Sigmoid colon (tissue), 7 donors: ENCODE data around the gene ANO4. TPM values are rescaled to one million over a fixed set of nuclear protein-coding genes. Genes with fewer than 3 reads are reported as not detected.

Source experiments
- DNase-seq: peaks from one replicate; pipeline ENCODE4 v3.0.0-alpha.2; 2019
- H3K27ac ChIP-seq, 4 donors: fragments of 200-600 bp; sonication (generic); one replicate each; pipeline ENCODE4 v1.5.1; 2016 to 2019; ENCODE audit warnings: mild to moderate bottlenecking in 1 of 4
- H3K27me3 ChIP-seq, 3 donors: fragments of 200-600 bp; sonication (generic); one replicate each; pipeline ENCODE4 v1.5.1; 2019; ENCODE audit warnings: mild to moderate bottlenecking in 1 of 3
- H3K36me3 ChIP-seq, 4 donors: fragments of 200-600 bp; sonication (generic); one replicate each; pipeline ENCODE4 v1.5.1; 2016 to 2019
- H3K4me1 ChIP-seq, 4 donors: fragments of 200-600 bp; sonication (generic); one replicate each; pipeline ENCODE4 v1.5.1; 2017 to 2019
- H3K4me3 ChIP-seq, 4 donors: fragments of 200-600 bp; sonication (generic); one replicate each; pipeline ENCODE4 v1.5.1; 2017 to 2019; ENCODE audit warnings: mild to moderate bottlenecking in 2 of 4, moderate library complexity in 1 of 4
- H3K9me3 ChIP-seq, 4 donors: fragments of 200-600 bp in 3 of 4; sonication (generic) in 3 of 4; one replicate each; pipeline versions ENCODE4 v1.5.1 to v1.6.1; 2013 to 2019
- EP300 ChIP-seq, 4 donors: sonication (generic); formaldehyde crosslinking; IDR thresholded peaks; one replicate each; pipeline ENCODE4 v1.6.1; 2017; ENCODE audit warnings: antibody characterized with exemption in 4 of 4
- POLR2A ChIP-seq, 2 donors: fragments of 450-650 bp; IDR thresholded peaks; one replicate each; pipeline ENCODE4 v1.6.1; 2016; ENCODE audit warnings: antibody characterized with exemption in 2 of 2, mild to moderate bottlenecking in 2 of 2, moderate library complexity in 2 of 2
- POLR2AphosphoS5 ChIP-seq, 4 donors: sonication (generic); formaldehyde crosslinking; IDR thresholded peaks; one replicate each; pipeline ENCODE4 v1.6.1; 2017; ENCODE audit warnings: antibody characterized with exemption in 4 of 4
- WGBS, 2 donors: extraction: QIAGEN DNeasy Blood & Tissue Kit; methylation state at CpG; one replicate each; pipeline ENCODE4 v1.1.7; 2013; 5-methylcytosine and 5-hydroxymethylcytosine counted together
- intact Hi-C: fragments of 100-400 bp; cut with DNase I; formaldehyde crosslinking; loops from one replicate; pipeline ENCODE4 v1.15.1; 2023
- polyA plus RNA-seq, 3 donors: library from polyadenylated mRNA; stranded (reverse); fragments of 200-250 nt; gene quantifications; one replicate each; pipeline ENCODE4 v1.2.3, GENCODE V29; 2013
- total RNA-seq, 4 donors: library from RNA; depleted of rRNA; stranded (reverse); fragments of >200 nt; gene quantifications; one replicate each; pipeline ENCODE4 v1.1.0, GENCODE V29; 2016
- TF ChIP-seq, protein P1 (sequence below), 4 experiments: fragments of 450-650 bp in 3 of 4; fragments of 200-600 bp in 1 of 4; IDR thresholded peaks; one replicate each; pipeline ENCODE4 v1.5.1; 2016 to 2019; ENCODE audit warnings: antibody characterized with exemption in 4 of 4, mild to moderate bottlenecking in 3 of 4, moderate library complexity in 2 of 4
- donor health status: healthy with polysubstance abuse.
- donor health status: Bipolar disorder and iron deficiency.
- donor health status: healthy.

ANO4 gene
- total and polyA plus RNA-seq, 7 donors, result 0.09 to 3.3 (median 0.41) TPM; not detected in 2

DNA sequence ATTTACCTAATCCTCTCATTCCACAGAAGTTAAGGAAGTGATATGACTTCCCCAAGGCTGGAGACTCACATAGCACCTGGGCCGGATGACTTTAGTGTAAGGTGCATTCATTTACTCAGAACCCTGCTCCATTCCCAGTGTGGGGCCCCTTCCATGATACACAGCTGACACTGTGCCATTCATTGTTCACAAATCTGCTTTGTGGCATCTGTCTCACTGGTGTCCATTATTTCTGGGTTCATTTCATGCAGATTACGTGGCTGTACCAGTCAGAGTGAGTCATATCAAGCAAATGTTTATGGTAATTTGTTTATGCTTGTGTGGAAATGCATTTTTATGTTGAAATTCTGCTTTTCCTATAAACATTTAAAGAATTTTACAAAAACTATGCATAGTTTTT, 5.2 kb downstream of the ANO4 start:
- Histone ChIP-seq H3K27ac (no peak overlapping the region), H3K9me3 (no peaks in the 10 kb centered on the region), H3K4me3 (no peak overlapping the region), H3K4me1 (peaks cover 0 to 15% (median 6%) of the 10 kb centered on the region in 4 donors), H3K36me3 (no peaks in the 10 kb centered on the region), H3K27me3 (no peaks in the 10 kb centered on the region)
- intact Hi-C loops, result no loop called here
- no peak for DNase-seq
- TF ChIP-seq POLR2AphosphoS5 (IDR thresholded peaks at IDR 0.05), result no peak
- no peak for TF ChIP-seq POLR2A (IDR thresholded peaks at IDR 0.05)
- TF ChIP-seq, protein P1, sequence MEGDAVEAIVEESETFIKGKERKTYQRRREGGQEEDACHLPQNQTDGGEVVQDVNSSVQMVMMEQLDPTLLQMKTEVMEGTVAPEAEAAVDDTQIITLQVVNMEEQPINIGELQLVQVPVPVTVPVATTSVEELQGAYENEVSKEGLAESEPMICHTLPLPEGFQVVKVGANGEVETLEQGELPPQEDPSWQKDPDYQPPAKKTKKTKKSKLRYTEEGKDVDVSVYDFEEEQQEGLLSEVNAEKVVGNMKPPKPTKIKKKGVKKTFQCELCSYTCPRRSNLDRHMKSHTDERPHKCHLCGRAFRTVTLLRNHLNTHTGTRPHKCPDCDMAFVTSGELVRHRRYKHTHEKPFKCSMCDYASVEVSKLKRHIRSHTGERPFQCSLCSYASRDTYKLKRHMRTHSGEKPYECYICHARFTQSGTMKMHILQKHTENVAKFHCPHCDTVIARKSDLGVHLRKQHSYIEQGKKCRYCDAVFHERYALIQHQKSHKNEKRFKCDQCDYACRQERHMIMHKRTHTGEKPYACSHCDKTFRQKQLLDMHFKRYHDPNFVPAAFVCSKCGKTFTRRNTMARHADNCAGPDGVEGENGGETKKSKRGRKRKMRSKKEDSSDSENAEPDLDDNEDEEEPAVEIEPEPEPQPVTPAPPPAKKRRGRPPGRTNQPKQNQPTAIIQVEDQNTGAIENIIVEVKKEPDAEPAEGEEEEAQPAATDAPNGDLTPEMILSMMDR (IDR thresholded peaks at IDR 0.05), result no peak
- TF ChIP-seq EP300 (IDR thresholded peaks at IDR 0.05), result no peak
- 76 to 81% methylated on average over 2 of the region's 2 CpGs for WGBS, 2 donors

DNA sequence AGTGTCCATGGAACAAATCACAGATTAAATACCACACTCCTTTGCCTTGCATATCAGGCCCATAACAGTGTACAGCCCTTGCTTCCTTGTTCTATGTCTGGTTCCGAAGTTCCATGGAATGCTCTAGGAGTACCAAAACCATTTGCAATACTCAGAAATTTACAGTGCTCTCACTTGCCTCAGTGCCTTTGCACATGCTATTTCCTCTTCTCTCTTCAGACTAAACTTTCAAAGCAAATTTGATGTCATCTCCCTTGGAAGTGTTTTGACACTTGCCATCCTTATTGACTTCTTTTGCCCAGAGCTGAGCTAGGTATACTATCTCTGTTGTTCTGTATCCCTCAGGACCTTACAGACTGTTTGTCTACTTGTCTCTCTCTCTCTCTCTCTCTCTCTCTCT, 6.1 kb downstream of the ANO4 start:
- Histone ChIP-seq H3K36me3 (no peaks in the 10 kb centered on the region), H3K4me1 (peaks cover 0 to 6% (median 1%) of the 10 kb centered on the region in 4 donors), H3K27ac (no peak overlapping the region), H3K27me3 (no peaks in the 10 kb centered on the region), H3K9me3 (no peaks in the 10 kb centered on the region), H3K4me3 (no peak overlapping the region)
- intact Hi-C loops, result no loop called here
- 90 to 92% methylated on average over 1 of the region's 1 CpG for WGBS, 2 donors
- TF ChIP-seq POLR2AphosphoS5 (IDR thresholded peaks at IDR 0.05) (no peak), EP300 (IDR thresholded peaks at IDR 0.05) (no peak), POLR2A (IDR thresholded peaks at IDR 0.05) (no peak)
- TF ChIP-seq, protein P1 (IDR thresholded peaks at IDR 0.05), result no peak
- no peak for DNase-seq

DNA sequence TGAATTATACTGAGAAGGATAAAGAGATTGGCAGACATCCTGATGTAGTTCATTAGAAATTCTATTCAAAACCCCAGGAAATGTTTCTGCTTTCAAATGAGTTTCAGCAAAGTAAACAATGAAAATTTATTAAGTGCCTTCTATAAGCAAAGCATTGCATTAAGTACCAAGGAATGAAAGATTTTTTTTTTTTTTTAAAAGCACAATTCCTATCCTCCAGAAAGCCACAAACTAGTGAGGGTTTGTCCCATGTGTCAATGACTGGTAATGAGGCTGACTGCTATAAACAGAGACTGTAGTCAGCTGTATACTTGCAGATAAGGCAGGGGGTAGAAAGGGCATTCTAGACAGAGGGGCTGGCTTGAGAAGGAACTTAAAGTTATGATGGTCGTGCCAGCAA, 6.7 kb downstream of the ANO4 start:
- no peaks in the 10 kb centered on the region for H3K27me3 ChIP-seq
- intact Hi-C loops, result no loop called here
- H3K4me3 ChIP-seq, result no peak overlapping the region
- H3K4me1 ChIP-seq, result peaks cover 0 to 4% (median 0%) of the 10 kb centered on the region in 4 donors
- no peaks in the 10 kb centered on the region for H3K36me3 ChIP-seq
- DNase-seq, result no peak
- H3K9me3 ChIP-seq, result no peaks in the 10 kb centered on the region
- 6% methylated on average over 1 of the region's 1 CpG for WGBS, 2 donors
- TF ChIP-seq POLR2A (IDR thresholded peaks at IDR 0.05) (no peak), EP300 (IDR thresholded peaks at IDR 0.05) (no peak), POLR2AphosphoS5 (IDR thresholded peaks at IDR 0.05) (no peak)
- TF ChIP-seq, protein P1 (IDR thresholded peaks at IDR 0.05), result no peak
- no peak overlapping the region for H3K27ac ChIP-seq

DNA sequence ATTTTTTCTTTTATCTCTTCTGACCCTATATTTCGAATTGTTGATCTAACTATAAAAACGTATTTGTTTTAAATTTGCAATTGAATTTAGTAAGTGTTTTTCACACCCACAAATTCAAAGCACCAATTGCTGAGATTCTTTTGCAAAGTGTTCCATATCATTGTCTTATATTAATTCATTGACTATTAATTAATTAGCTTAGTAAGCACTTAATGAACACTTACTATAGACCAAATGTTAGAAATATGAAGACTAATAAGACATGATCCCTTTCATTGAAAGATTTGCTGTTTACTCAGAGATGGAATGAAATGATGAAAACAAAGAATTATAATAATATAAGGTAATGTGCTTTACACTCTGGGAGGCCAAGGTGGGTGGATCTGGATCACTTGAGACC, 14.2 kb downstream of the ANO4 start:
- no peaks in the 10 kb centered on the region for H3K36me3 ChIP-seq
- intact Hi-C loops, result no loop called here
- H3K4me3 ChIP-seq, result no peak overlapping the region
- H3K9me3 ChIP-seq, result no peaks in the 10 kb centered on the region
- H3K4me1 ChIP-seq, result no peaks in the 10 kb centered on the region
- H3K27ac ChIP-seq, result no peak overlapping the region
- H3K27me3 ChIP-seq, result no peaks in the 10 kb centered on the region
- DNase-seq, result no peak
- WGBS, 2 donors, result 68 to 87% methylated on average over 2 of the region's 2 CpGs
- no peak for TF ChIP-seq POLR2A (IDR thresholded peaks at IDR 0.05)

DNA sequence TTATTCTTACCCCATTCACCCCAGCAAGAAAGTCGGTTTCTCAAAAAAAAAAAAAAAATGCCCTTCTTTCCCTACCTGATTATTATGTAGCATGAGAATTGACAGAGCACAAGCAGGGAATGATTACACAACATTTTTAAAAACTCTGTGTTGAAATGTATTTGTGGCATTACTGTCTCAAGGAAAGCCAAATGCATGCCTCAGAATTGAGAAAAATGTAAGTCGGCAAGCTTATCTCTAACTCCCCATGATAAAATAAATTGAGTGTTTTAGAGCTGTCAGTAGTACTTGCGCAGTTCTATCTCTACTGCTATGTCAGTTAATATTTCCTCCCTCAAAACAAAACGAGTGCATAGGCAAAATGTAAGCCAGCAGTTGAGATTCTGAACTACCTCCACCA, 25.7 kb downstream of the ANO4 start:
- no peaks in the 10 kb centered on the region for H3K36me3 ChIP-seq
- H3K4me1 ChIP-seq, result no peaks in the 10 kb centered on the region
- no peaks in the 10 kb centered on the region for H3K9me3 ChIP-seq
- TF ChIP-seq EP300 (IDR thresholded peaks at IDR 0.05), result no peak
- no peak for TF ChIP-seq POLR2AphosphoS5 (IDR thresholded peaks at IDR 0.05)
- no peak for TF ChIP-seq POLR2A (IDR thresholded peaks at IDR 0.05)
- TF ChIP-seq, protein P1 (IDR thresholded peaks at IDR 0.05), result no peak
- 71 to 75% methylated on average over 4 of the region's 4 CpGs for WGBS, 2 donors
- H3K4me3 ChIP-seq, result no peak overlapping the region
- intact Hi-C loops, result no loop called here
- H3K27me3 ChIP-seq, result no peaks in the 10 kb centered on the region
- no peak for DNase-seq
- H3K27ac ChIP-seq, result no peak overlapping the region
